Body of pancreas (tissue), 4 donors: ENCODE measurements around the gene ENPP1. TPM values are rescaled to one million over a fixed set of nuclear protein-coding genes. Genes with fewer than 3 reads are reported as not detected.

Source experiments
- ATAC-seq: fragments of 150-250 bp; one replicate; pipeline ENCODE4 v1.9.1; 2016
- DNase-seq, 4 donors: peaks; one replicate each; pipeline ENCODE4 v3.0.0-alpha.2; 2019
- H3K27ac ChIP-seq, 4 donors: fragments of 200-600 bp; sonication (generic); 1 replicate in 3 of 4; 2 replicates in 1 of 4; pipeline versions ENCODE4 v1.5.1 to v1.6.1; 2016 to 2019; ENCODE audit warnings: mild to moderate bottlenecking in 1 of 4, mixed read lengths in 1 of 4, moderate library complexity in 1 of 4
- H3K27me3 ChIP-seq, 2 donors: fragments of 200-600 bp; sonication (generic); one replicate each; pipeline ENCODE4 v1.6.0; 2016; ENCODE audit warnings: mild to moderate bottlenecking in 1 of 2
- H3K36me3 ChIP-seq, 2 donors: fragments of 200-600 bp; sonication (generic); replicated peaks in 1 of 2; 2 replicates each; pipeline ENCODE4 v1.5.1; 2016; ENCODE audit warnings: low read depth in 2 of 2; ENCODE audit not compliant: insufficient read depth in 1 of 2
- H3K4me1 ChIP-seq: fragments of 200-600 bp; sonication (generic); one replicate; pipeline ENCODE4 v1.6.0; 2016
- H3K4me3 ChIP-seq, 2 donors: fragments of 200-600 bp; sonication (generic); 1 replicate in 1 of 2; 2 replicates in 1 of 2; pipeline ENCODE4 v1.5.1; 2016 to 2019
- H3K9me3 ChIP-seq, 3 donors: fragments of 200-600 bp; sonication (generic); 1 replicate in 2 of 3; 2 replicates in 1 of 3; pipeline ENCODE4 v1.5.1; 2016
- POLR2A ChIP-seq, 3 donors: fragments of 450-650 bp; IDR thresholded peaks; one replicate each; pipeline ENCODE4 v1.6.1; 2016; ENCODE audit warnings: antibody characterized with exemption in 3 of 3, mild to moderate bottlenecking in 2 of 3
- WGBS, 2 donors: methylation state at CpG; one replicate each; pipeline ENCODE4 v1.1.5; 2017; 5-methylcytosine and 5-hydroxymethylcytosine counted together
- intact Hi-C: fragments of 100-400 bp; cut with DNase I; formaldehyde crosslinking; loops from one replicate; pipeline ENCODE4 v1.15.1; 2023
- total RNA-seq, 2 donors: library from RNA; depleted of rRNA; stranded (reverse); fragments of >200 nt; gene quantifications; one replicate each; pipeline ENCODE4 v1.1.0, GENCODE V29; 2016
- TF ChIP-seq, protein P1 (sequence below), 7 experiments: fragments of 450-650 bp in 4 of 7; fragments of 200-600 bp in 3 of 7; sonication (generic) in 3 of 7; IDR thresholded peaks; one replicate each; pipeline ENCODE4 v1.5.1; 2016 to 2019; ENCODE audit warnings: antibody characterized with exemption in 7 of 7

ENPP1 gene
- total RNA-seq, 2 donors from 2014 or later: 16.2 to 19.2 TPM

DNA sequence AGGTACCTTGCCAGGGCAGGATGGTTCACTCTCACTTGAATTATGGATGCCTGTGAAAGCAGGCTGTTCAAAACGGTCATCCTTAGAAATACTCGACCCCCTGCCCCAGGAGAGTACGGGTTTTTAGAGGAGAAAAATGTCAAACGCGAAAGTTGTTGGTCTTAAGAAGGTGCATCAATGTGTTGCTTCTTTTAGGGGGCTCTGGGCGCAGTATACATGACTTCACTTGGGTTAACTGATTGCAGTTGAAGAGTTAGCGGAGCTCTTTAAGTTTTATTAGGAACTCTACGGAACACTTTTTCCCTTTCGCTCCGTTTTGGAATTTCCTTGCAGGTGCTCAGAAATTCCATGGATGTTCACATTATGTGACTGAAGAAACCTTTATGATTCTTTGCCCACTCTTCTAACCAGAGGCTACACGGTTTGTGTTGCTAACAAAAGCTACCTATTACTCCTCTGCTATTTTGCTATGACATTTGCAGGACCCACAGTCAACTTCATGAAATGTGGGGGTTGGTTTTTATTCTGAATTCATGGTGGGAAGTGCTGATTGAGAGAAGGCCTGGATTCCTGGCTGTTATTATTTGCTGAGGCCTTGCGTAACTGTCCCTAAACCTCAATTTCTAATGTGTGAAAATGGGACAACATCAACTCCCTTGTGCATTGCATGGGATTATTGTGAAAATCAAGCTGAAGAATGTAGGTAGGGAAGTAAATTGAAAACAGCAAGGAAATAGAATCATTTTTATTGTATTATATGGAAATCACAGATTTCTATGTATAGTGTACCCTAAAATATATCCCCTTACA, 845 bp downstream of the ENPP1 start:
- TF ChIP-seq, protein P1, sequence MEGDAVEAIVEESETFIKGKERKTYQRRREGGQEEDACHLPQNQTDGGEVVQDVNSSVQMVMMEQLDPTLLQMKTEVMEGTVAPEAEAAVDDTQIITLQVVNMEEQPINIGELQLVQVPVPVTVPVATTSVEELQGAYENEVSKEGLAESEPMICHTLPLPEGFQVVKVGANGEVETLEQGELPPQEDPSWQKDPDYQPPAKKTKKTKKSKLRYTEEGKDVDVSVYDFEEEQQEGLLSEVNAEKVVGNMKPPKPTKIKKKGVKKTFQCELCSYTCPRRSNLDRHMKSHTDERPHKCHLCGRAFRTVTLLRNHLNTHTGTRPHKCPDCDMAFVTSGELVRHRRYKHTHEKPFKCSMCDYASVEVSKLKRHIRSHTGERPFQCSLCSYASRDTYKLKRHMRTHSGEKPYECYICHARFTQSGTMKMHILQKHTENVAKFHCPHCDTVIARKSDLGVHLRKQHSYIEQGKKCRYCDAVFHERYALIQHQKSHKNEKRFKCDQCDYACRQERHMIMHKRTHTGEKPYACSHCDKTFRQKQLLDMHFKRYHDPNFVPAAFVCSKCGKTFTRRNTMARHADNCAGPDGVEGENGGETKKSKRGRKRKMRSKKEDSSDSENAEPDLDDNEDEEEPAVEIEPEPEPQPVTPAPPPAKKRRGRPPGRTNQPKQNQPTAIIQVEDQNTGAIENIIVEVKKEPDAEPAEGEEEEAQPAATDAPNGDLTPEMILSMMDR (IDR thresholded peaks at IDR 0.05): no peak
- no peak for TF ChIP-seq POLR2A (IDR thresholded peaks at IDR 0.05)
- no peaks in the 10 kb centered on the region for H3K9me3 ChIP-seq
- ATAC-seq: no peak
- H3K36me3 ChIP-seq: no peaks in the 10 kb centered on the region
- H3K27me3 ChIP-seq: no peaks in the 10 kb centered on the region
- H3K27ac ChIP-seq: peak overlapping the region; percentile 71 to 87 (median 75)
- 17 to 19% methylated on average over 12 of the region's 12 CpGs for WGBS, 2 donors
- H3K4me1 ChIP-seq: peaks cover 28% of the 10 kb centered on the region
- H3K4me3 ChIP-seq: peak overlapping the region in 1 of 2 donors; percentile 63
- no peak for DNase-seq
- intact Hi-C loops: no loop called here

DNA sequence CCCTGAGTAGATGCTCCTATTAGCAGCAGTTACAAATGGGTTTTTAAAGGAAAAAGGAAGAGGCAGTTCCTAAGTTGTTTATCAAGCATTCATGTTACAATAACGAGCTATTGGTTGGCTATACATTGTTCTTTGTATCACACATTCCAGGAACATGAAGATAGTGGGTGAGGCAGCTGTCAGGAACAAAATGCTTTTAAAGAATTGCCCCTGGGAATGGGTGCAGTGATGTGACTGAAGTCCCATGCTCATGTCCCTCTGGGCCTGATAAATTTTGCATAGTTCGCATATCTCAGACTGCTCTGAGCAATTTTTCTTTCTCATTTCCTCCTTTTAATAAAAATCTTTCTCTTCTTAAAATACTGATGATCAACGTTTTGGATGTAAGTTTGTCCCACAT, 3.7 kb downstream of the ENPP1 start:
- intact Hi-C loops: no loop called here
- Histone ChIP-seq H3K9me3 (no peaks in the 10 kb centered on the region), H3K36me3 (no peaks in the 10 kb centered on the region), H3K27me3 (no peaks in the 10 kb centered on the region), H3K27ac (no peak overlapping the region), H3K4me1 (peaks cover 41% of the 10 kb centered on the region), H3K4me3 (no peak overlapping the region)
- WGBS, 2 donors: 45 to 62% methylated on average over 3 of the region's 3 CpGs
- DNase-seq (no peak), ATAC-seq (no peak)
- TF ChIP-seq, protein P1 (IDR thresholded peaks at IDR 0.05): no peak
- no peak for TF ChIP-seq POLR2A (IDR thresholded peaks at IDR 0.05)

DNA sequence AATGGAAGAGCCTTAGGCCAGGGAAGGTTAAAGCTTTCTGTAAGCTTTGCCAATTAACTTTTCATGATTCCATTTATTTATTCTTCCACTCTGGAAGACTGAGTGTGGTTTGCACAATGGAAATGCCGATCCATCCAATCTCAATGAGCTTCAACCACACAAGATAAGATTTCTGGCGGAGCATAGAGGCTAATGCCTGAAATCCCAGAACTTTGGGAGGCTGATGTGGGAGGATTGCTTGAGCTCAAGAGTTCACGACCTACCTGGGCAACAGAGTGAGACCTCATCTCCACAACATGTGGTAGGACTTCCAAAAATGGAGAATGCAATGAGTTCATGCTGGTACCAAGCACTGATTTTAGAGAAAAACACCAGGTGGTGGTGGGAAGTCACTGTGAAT, 6.2 kb downstream of the ENPP1 start:
- Histone ChIP-seq H3K9me3 (no peaks in the 10 kb centered on the region), H3K4me1 (peaks cover 36% of the 10 kb centered on the region), H3K4me3 (no peak overlapping the region), H3K36me3 (no peaks in the 10 kb centered on the region), H3K27me3 (no peaks in the 10 kb centered on the region), H3K27ac (no peak overlapping the region)
- no peak for ATAC-seq
- TF ChIP-seq POLR2A (IDR thresholded peaks at IDR 0.05): no peak
- TF ChIP-seq, protein P1 (IDR thresholded peaks at IDR 0.05): no peak
- DNase-seq: no peak
- 40 to 50% methylated on average over 3 of the region's 3 CpGs for WGBS, 2 donors
- intact Hi-C loops: no loop called here

DNA sequence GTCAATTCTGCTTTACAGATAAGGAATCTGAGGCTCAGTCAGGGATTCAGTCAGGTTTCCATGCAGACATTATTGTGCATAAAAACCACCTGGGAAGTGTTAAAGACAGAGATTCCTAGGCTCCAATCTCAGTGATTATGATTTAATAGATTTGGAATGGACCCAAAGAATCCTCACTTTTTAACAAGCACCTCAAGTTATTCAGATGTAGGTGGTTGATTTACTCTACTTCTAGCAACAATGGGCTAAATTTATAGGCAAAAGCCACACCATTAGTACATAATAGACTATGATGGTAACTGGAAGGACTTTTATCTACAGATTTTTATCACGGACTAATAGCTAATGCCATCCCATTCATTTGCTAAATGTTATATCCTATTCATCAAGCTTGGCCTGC, 9.0 kb downstream of the ENPP1 start:
- intact Hi-C loops: no loop called here
- no peak for DNase-seq
- no peak overlapping the region for H3K27ac ChIP-seq
- no peaks in the 10 kb centered on the region for H3K9me3 ChIP-seq
- WGBS, 2 donors: 57 to 67% methylated on average over 1 of the region's 1 CpG
- no peak for ATAC-seq
- no peaks in the 10 kb centered on the region for H3K27me3 ChIP-seq
- no peaks in the 10 kb centered on the region for H3K36me3 ChIP-seq
- H3K4me3 ChIP-seq: no peak overlapping the region
- TF ChIP-seq, protein P1 (IDR thresholded peaks at IDR 0.05): no peak
- no peak for TF ChIP-seq POLR2A (IDR thresholded peaks at IDR 0.05)
- peaks cover 37% of the 10 kb centered on the region for H3K4me1 ChIP-seq
